ENCODE data around the gene USP9Y.

DNA sequence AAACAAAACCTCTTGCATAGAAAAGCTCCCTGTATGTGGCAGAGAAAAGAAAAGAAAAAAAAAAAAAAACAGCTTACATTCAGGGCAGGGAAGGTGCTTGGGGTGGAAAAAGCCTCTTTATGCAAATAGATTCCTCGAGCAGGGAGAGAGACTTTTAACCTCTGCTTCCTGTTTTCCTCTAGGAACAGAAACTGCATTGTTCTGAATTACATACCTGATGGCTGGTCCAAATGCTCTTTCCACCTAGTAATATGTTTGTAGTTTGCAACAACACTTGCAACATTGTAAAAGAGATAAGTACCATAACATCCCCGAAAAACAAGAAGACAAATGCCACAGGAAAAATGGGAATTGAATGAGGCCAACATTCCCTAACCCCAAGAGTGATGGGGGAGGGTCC is 944 bp upstream of the USP9Y start:
- TF ChIP-seq CTCF (conservative IDR thresholded peaks at IDR 0.05; ENCODE audit: low read length) (no peak), EZH2phosphoT487 (IDR thresholded peaks at IDR 0.05; ENCODE audit: borderline replicate concordance, low read depth, low read length) (no peak)

Measured in OCI-LY7 (cell line).